NCI-H345 (cell line): ENCODE data around the gene GZMM.

Experiments
- DNase-seq: peaks from one replicate; lab custom pipeline; 2025; lab: John Stamatoyannopoulos, UW

GZMM gene

GRCh38 chr19:543910-544608 is at the start of gene GZMM:
Gene GZMM, plus strand, starts transcription at chr19:544053. Its CDS starts 19 bp downstream, at chr19:544072.
- DNase-seq = no peak

GRCh38 chr19:494171-495080 is 49.4 kb upstream of the GZMM start:
- DNase-seq = no peak

- DNase-seq = no peak
Observed at GRCh38 chr19:495081-495401, 48.8 kb upstream of the GZMM start.

GRCh38 chr19:495402-496111 is 48.3 kb upstream of the GZMM start:
- peak; percentile 36 for DNase-seq

- no peak for DNase-seq
Observed at GRCh38 chr19:496112-496665, 47.7 kb upstream of the GZMM start, which contains the start of gene MADCAM1. Gene MADCAM1, plus strand, starts transcription at chr19:496486. Its CDS starts 14 bp downstream, at chr19:496500.

- DNase-seq = no peak
Observed at GRCh38 chr19:496986-497385, 46.9 kb upstream of the GZMM start.

- DNase-seq = no peak
Observed at GRCh38 chr19:497491-497868, 46.4 kb upstream of the GZMM start.

GRCh38 chr19:497869-498510 is 45.9 kb upstream of the GZMM start:
- DNase-seq = no peak

- DNase-seq = no peak
Observed at GRCh38 chr19:498511-498891, 45.4 kb upstream of the GZMM start.

- DNase-seq = no peak
Observed at GRCh38 chr19:498977-499623, 44.8 kb upstream of the GZMM start.

GRCh38 chr19:501646-502045 is 42.2 kb upstream of the GZMM start:
- no peak for DNase-seq

- no peak for DNase-seq
Observed at GRCh38 chr19:504616-505015, 39.2 kb upstream of the GZMM start.

- peak; percentile 100 for DNase-seq
Observed at GRCh38 chr19:506404-507285, 37.2 kb upstream of the GZMM start.

- DNase-seq = peak; percentile 87
Observed at GRCh38 chr19:507286-508203, 36.3 kb upstream of the GZMM start, which contains the start of gene TPGS1. Gene TPGS1, plus strand, starts transcription at chr19:507497. Its CDS starts 10 bp downstream, at chr19:507507.

GRCh38 chr19:508204-509150 is 35.4 kb upstream of the GZMM start:
- DNase-seq = no peak

GRCh38 chr19:510606-511100 is 33.2 kb upstream of the GZMM start:
- DNase-seq = peak; percentile 90

- DNase-seq = peak; percentile 97
Observed at GRCh38 chr19:511101-511851, 32.6 kb upstream of the GZMM start.
